Endodermal cell (in vitro differentiated cells): ENCODE measurements around the gene RAET1E. TPM values are rescaled to one million over a fixed set of nuclear protein-coding genes. Genes with fewer than 3 reads are reported as not detected.

Experiments used
- DNase-seq: peaks from one replicate; pipeline ENCODE4 v3.0.0-alpha.2; 2017
- H3K27ac ChIP-seq: 2 replicates; pipeline ENCODE4 v1.5.1; 2013; ENCODE audit warnings: mild to moderate bottlenecking, low read depth, low read length, moderate library complexity
- H3K27me3 ChIP-seq: 2 replicates; pipeline ENCODE4 v1.6.1; 2013; ENCODE audit warnings: mild to moderate bottlenecking, low read length, moderate library complexity; ENCODE audit not compliant: insufficient read depth, control insufficient read depth, poor library complexity, severe bottlenecking
- H3K36me3 ChIP-seq: 2 replicates; pipeline ENCODE4 v1.7.0; 2013; ENCODE audit warnings: mild to moderate bottlenecking, low read length, moderate library complexity; ENCODE audit not compliant: control insufficient read depth, insufficient read depth
- H3K4me1 ChIP-seq: one replicate; pipeline ENCODE4 v1.7.0; 2013; ENCODE audit warnings: low read length; ENCODE audit not compliant: control insufficient read depth, insufficient read depth
- H3K4me3 ChIP-seq: 2 replicates; pipeline ENCODE4 v1.5.1; 2013; ENCODE audit warnings: mild to moderate bottlenecking, low read length, moderate library complexity
- H3K9ac ChIP-seq: 2 replicates; pipeline ENCODE4 v1.6.1; 2013; ENCODE audit warnings: mild to moderate bottlenecking, low read length, moderate library complexity; ENCODE audit not compliant: poor library complexity, severe bottlenecking; ENCODE audit errors: extremely low read depth
- H3K9me3 ChIP-seq: 2 replicates; pipeline ENCODE4 v1.6.1; 2013; ENCODE audit warnings: mild to moderate bottlenecking, low read length, moderate library complexity; ENCODE audit not compliant: control insufficient read depth
- H3K27ac Mint-ChIP-seq: 2 replicates; pipeline ENCODE4 v1.8.0; 2020; ENCODE audit warnings: mixed read lengths
- H3K27me3 Mint-ChIP-seq: 2 replicates; pipeline ENCODE4 v1.8.0; 2021; ENCODE audit warnings: mild to moderate bottlenecking, mixed read lengths; ENCODE audit not compliant: insufficient read depth
- H3K36me3 Mint-ChIP-seq: 2 replicates; pipeline ENCODE4 v1.8.0; 2020; ENCODE audit warnings: low read depth, mixed read lengths
- H3K4me1 Mint-ChIP-seq: 2 replicates; pipeline ENCODE4 v1.8.0; 2020; ENCODE audit warnings: mixed read lengths
- H3K4me3 Mint-ChIP-seq: 2 replicates; pipeline ENCODE4 v1.8.0; 2020; ENCODE audit warnings: mild to moderate bottlenecking, moderate library complexity, mixed read lengths
- H3K9me3 Mint-ChIP-seq: 2 replicates; pipeline ENCODE4 v1.8.0; 2020; ENCODE audit warnings: mild to moderate bottlenecking, mixed read lengths
- CTCF ChIP-seq: fragments of 200-600 bp; sonication (generic); conservative IDR thresholded peaks from 2 replicates; pipeline ENCODE4 v1.5.0; 2021; ENCODE audit warnings: antibody characterized with exemption, mild to moderate bottlenecking
- WGBS, 2 experiments: methylation state at CpG; one replicate each; pipeline versions ENCODE4 v1.1.5 to v1.1.7; 2013; ENCODE audit warnings: missing lambda C conversion rate in 2 of 2, mixed read lengths in 1 of 2; ENCODE audit not compliant: insufficient coverage in 1 of 2, insufficient read length in 1 of 2; 5-methylcytosine and 5-hydroxymethylcytosine counted together
- total RNA-seq, 2 donors: library from RNA; stranded (reverse); fragmentation: NEBNext Ultra II Directional in 1 of 2; extraction: Animal tissue kit (Norgen Biotek cat#: 25700) in 1 of 2; gene quantifications; 2 replicates in 1 of 2; 3 replicates in 1 of 2; pipeline ENCODE4 v1.2.1, GENCODE V29; 2021

RAET1E gene
- total RNA-seq, 2 donors from 2014 or later, result not detected

- no peaks in the 10 kb centered on the region for H3K9me3 ChIP-seq
- DNase-seq, result peak; percentile 23
Observed at GRCh38 chr6:149918151-149918905, 20.4 kb upstream of the RAET1E start.

GRCh38 chr6:149917679-149918078 lies 19.8 kb upstream of the RAET1E start:
- TF ChIP-seq CTCF, result no peak
- H3K4me3 Mint-ChIP-seq, result no peak overlapping the region
- whole genome bisulfite sequencing, 2 experiments, result 82 to 100% methylated on average over 1 to 2 of the region's 2 CpGs

More at GRCh38 chr6:149918151-149918905, 20.4 kb upstream of the RAET1E start:
- Mint-ChIP-seq H3K4me1 (peaks cover 2% of the 10 kb centered on the region), H3K4me3 (no peak overlapping the region), H3K27me3 (peaks cover 84% of the 10 kb centered on the region), H3K27ac (no peak overlapping the region), H3K36me3 (no peaks in the 10 kb centered on the region), H3K9me3 (peaks cover 3% of the 10 kb centered on the region)
- H3K4me3 ChIP-seq, result no peak overlapping the region
- no peak for TF ChIP-seq CTCF
- peaks cover 76% of the 10 kb centered on the region for H3K27me3 ChIP-seq
- H3K27ac ChIP-seq, result no peak overlapping the region
- no peaks in the 10 kb centered on the region for H3K4me1 ChIP-seq
- no peak overlapping the region for H3K9ac ChIP-seq
- WGBS, 2 experiments, result 80 to 81% methylated on average over 5 to 6 of the region's 6 CpGs
- no peaks in the 10 kb centered on the region for H3K36me3 ChIP-seq

GRCh38 chr6:149915970-149916865 lies 18.3 kb upstream of the RAET1E start:
- Mint-ChIP-seq H3K4me1 (no peaks in the 10 kb centered on the region), H3K27ac (no peak overlapping the region), H3K9me3 (no peaks in the 10 kb centered on the region), H3K27me3 (peaks cover 79% of the 10 kb centered on the region), H3K4me3 (no peak overlapping the region), H3K36me3 (no peaks in the 10 kb centered on the region)
- H3K4me3 ChIP-seq, result no peak overlapping the region
- peaks cover 60% of the 10 kb centered on the region for H3K27me3 ChIP-seq
- H3K36me3 ChIP-seq, result no peaks in the 10 kb centered on the region
- DNase-seq, result peak; percentile 22
- no peaks in the 10 kb centered on the region for H3K9me3 ChIP-seq
- no peak for TF ChIP-seq CTCF
- H3K27ac ChIP-seq, result no peak overlapping the region
- H3K4me1 ChIP-seq, result no peaks in the 10 kb centered on the region
- H3K9ac ChIP-seq, result no peak overlapping the region
- 85 to 97% methylated on average over 8 to 10 of the region's 10 CpGs for WGBS, 2 experiments

More at GRCh38 chr6:149917679-149918078, 19.8 kb upstream of the RAET1E start:
- Histone ChIP-seq H3K27ac (no peak overlapping the region), H3K4me3 (no peak overlapping the region), H3K27me3 (peaks cover 75% of the 10 kb centered on the region), H3K9ac (no peak overlapping the region), H3K36me3 (no peaks in the 10 kb centered on the region), H3K4me1 (no peaks in the 10 kb centered on the region), H3K9me3 (no peaks in the 10 kb centered on the region)
- no peaks in the 10 kb centered on the region for H3K36me3 Mint-ChIP-seq
- H3K9me3 Mint-ChIP-seq, result no peaks in the 10 kb centered on the region
- H3K27me3 Mint-ChIP-seq, result peaks cover 84% of the 10 kb centered on the region
- H3K27ac Mint-ChIP-seq, result no peak overlapping the region
- no peaks in the 10 kb centered on the region for H3K4me1 Mint-ChIP-seq
- DNase-seq, result peak; percentile 20
